GM12878 (cell line): Measurements from ENCODE around the gene NSG1. TPM values are rescaled to one million over a fixed set of nuclear protein-coding genes. Genes with fewer than 3 reads are reported as not detected.

Source experiments
- ATAC-seq: fragments of 200-7000 bp; cut with Tn5 transposase; 3 replicates; pipeline ENCODE4 v1.9.1; 2020; ENCODE audit warnings: mild to moderate bottlenecking, moderate library complexity
- BruUV-seq: library from RNA; stranded (reverse); fragments of 400-500 nt; replicated peaks from 2 replicates; lab custom pipeline; 2021; lab: Mats Ljungman, UMichigan
- CTCF ChIA-PET: fragments of 300-600 bp; sonication (Branson Sonifier 250); formaldehyde crosslinking; extraction: SDS; loops from one replicate; lab custom pipeline; 2021; ENCODE audit warnings: inconsistent platforms; lab: Yijun Ruan, JAX
- POLR2A ChIA-PET: fragments of 350-600 bp; formaldehyde crosslinking; extraction: SDS; loops from one replicate; lab custom pipeline; 2021; ENCODE audit warnings: inconsistent platforms; lab: Charles Lee
- RAD21 ChIA-PET: fragments of 300-600 bp; sonication (Branson Sonifier 250); formaldehyde crosslinking; loops from one replicate; lab custom pipeline; 2023; ENCODE audit warnings: antibody characterized with exemption; ENCODE audit not compliant: unreplicated experiment; lab: Charles Lee
- SMC1A ChIA-PET: fragments of 300-600 bp; sonication (Branson Sonifier 250); formaldehyde crosslinking; loops from one replicate; lab custom pipeline; 2023; ENCODE audit not compliant: unreplicated experiment, uncharacterized antibody; lab: Charles Lee
- DNase-seq: peaks from one replicate; pipeline ENCODE4 v3.0.0-alpha.2; 2011; ENCODE audit warnings: low read depth, low spot score
- FAIRE-seq: peaks from 3 replicates; lab custom pipeline; 2011; peaks lifted over from hg19 to GRCh38; lab: Jason Lieb, UNC
- H2AFZ ChIP-seq: 2 replicates; pipeline ENCODE4 v1.6.0; 2011; ENCODE audit warnings: low read depth, low read length, control low read depth; ENCODE audit not compliant: control insufficient read depth
- H3K27ac ChIP-seq: 2 replicates; pipeline ENCODE4 v1.5.1; 2011; ENCODE audit warnings: control low read depth; ENCODE audit not compliant: control insufficient read depth, insufficient read depth
- H3K27me3 ChIP-seq, 2 experiments: replicated peaks in 1 of 2; 2 replicates each; pipeline versions ENCODE4 v1.6.0 to v1.6.1; 2011; ENCODE audit warnings: low read length in 1 of 2; ENCODE audit not compliant: control insufficient read depth in 2 of 2, insufficient read depth in 2 of 2
- H3K36me3 ChIP-seq, 2 experiments: 2 replicates each; pipeline ENCODE4 v1.5.1; 2011; ENCODE audit warnings: low read length in 1 of 2; ENCODE audit not compliant: control insufficient read depth in 2 of 2, insufficient read depth in 2 of 2
- H3K4me1 ChIP-seq: 2 replicates; pipeline ENCODE4 v1.6.1; 2011; ENCODE audit warnings: mild to moderate bottlenecking, low read length, moderate library complexity, mixed read lengths; ENCODE audit not compliant: control insufficient read depth, insufficient read depth
- H3K4me2 ChIP-seq: 2 replicates; pipeline ENCODE4 v1.6.0; 2011; ENCODE audit warnings: control low read depth; ENCODE audit not compliant: control insufficient read depth, insufficient read depth
- H3K4me3 ChIP-seq: fragments of 200-600 bp; sonication (generic); 2 replicates; pipeline ENCODE4 v1.5.1; 2016
- H3K79me2 ChIP-seq: 2 replicates; pipeline ENCODE4 v1.6.0; 2011; ENCODE audit warnings: low read length; ENCODE audit not compliant: control insufficient read depth, insufficient read depth
- H3K9ac ChIP-seq: 2 replicates; pipeline ENCODE4 v1.8.0; 2011; ENCODE audit warnings: low read length, control low read depth, mixed read lengths; ENCODE audit not compliant: control insufficient read depth, insufficient read depth
- H3K9me3 ChIP-seq: replicated peaks from 3 replicates; pipeline ENCODE4 v1.5.1; 2011; ENCODE audit warnings: mild to moderate bottlenecking, low read length; ENCODE audit not compliant: control insufficient read depth, insufficient read depth
- H4K20me1 ChIP-seq: 2 replicates; pipeline ENCODE4 v1.6.0; 2011; ENCODE audit not compliant: control insufficient read depth, insufficient read depth
- CHD1 ChIP-seq: IDR thresholded peaks from 2 replicates; pipeline ENCODE4 v1.6.1; 2012; ENCODE audit warnings: low read depth, low read length, improper control_type of control experiment
- CUX1 ChIP-seq: IDR thresholded peaks from 2 replicates; pipeline ENCODE4 v1.6.1; 2012; ENCODE audit warnings: improper control_type of control experiment, low read depth, low read length; ENCODE audit not compliant: insufficient replicate concordance
- E2F4 ChIP-seq: IDR thresholded peaks from 2 replicates; pipeline ENCODE4 v1.6.1; 2012; ENCODE audit warnings: low read depth, low read length, improper control_type of control experiment
- ELK1 ChIP-seq: IDR thresholded peaks from 2 replicates; pipeline ENCODE4 v1.6.1; 2012; ENCODE audit warnings: low read depth, low read length, improper control_type of control experiment
- HSF1 ChIP-seq: fragments of 150-350 bp; IDR thresholded peaks from 2 replicates; pipeline ENCODE4 v1.6.1; 2014; ENCODE audit warnings: mild to moderate bottlenecking, low read depth, low read length
- JUND ChIP-seq: IDR thresholded peaks from 2 replicates; pipeline ENCODE4 v1.6.1; 2012; ENCODE audit warnings: low read depth, mild to moderate bottlenecking, low read length, improper control_type of control experiment, moderate library complexity
- KLF5 ChIP-seq: fragments of 450-650 bp; IDR thresholded peaks from 2 replicates; pipeline ENCODE4 v1.6.1; 2014; ENCODE audit warnings: mild to moderate bottlenecking; ENCODE audit not compliant: partially characterized antibody
- PBX3 ChIP-seq: IDR thresholded peaks from 2 replicates; pipeline ENCODE4 v1.6.1; 2011; ENCODE audit warnings: mild to moderate bottlenecking, low read depth, low read length, moderate library complexity; ENCODE audit not compliant: insufficient replicate concordance
- POU2F2 ChIP-seq: IDR thresholded peaks from 3 replicates; pipeline ENCODE4 v1.6.1; 2011; ENCODE audit warnings: low read depth, mild to moderate bottlenecking, low read length, borderline replicate concordance
- RB1 ChIP-seq: fragments of 450-650 bp; formaldehyde crosslinking; IDR thresholded peaks from 2 replicates; pipeline ENCODE4 v1.6.1; 2017; ENCODE audit warnings: mild to moderate bottlenecking, borderline replicate concordance
- RELA ChIP-seq: fragments of 450-650 bp; IDR thresholded peaks from 2 replicates; pipeline ENCODE4 v1.8.0; 2014; ENCODE audit warnings: borderline replicate concordance; ENCODE audit not compliant: partially characterized antibody
- RFX5 ChIP-seq: IDR thresholded peaks from 2 replicates; pipeline ENCODE4 v1.6.1; 2011; ENCODE audit warnings: low read depth, low read length, improper control_type of control experiment
- SMAD5 ChIP-seq: IDR thresholded peaks from 2 replicates; pipeline ENCODE4 v1.6.1; 2016; ENCODE audit warnings: antibody characterized with exemption, low read depth
- ZSCAN29 ChIP-seq: fragments of 450-650 bp; IDR thresholded peaks from 2 replicates; pipeline ENCODE4 v1.6.1; 2017; ENCODE audit warnings: mild to moderate bottlenecking, moderate library complexity
- WGBS: methylation state at CpG from one replicate; pipeline ENCODE4 v1.1.6; 2016; ENCODE audit warnings: low lambda C conversion rate; ENCODE audit not compliant: insufficient replicate concordance, insufficient coverage; ENCODE audit errors: missing lambda C conversion rate; 5-methylcytosine and 5-hydroxymethylcytosine counted together
- in situ Hi-C: fragments of 300-500 bp; cut with MboI; formaldehyde crosslinking; loops from 9 replicates; pipeline ENCODE4 v1.14.3; 2018; ENCODE audit warnings: mixed read lengths
- intact Hi-C: fragments of 100-400 bp; cut with micrococcal nuclease; formaldehyde crosslinking; loops from one replicate; pipeline ENCODE4 v1.14.2; 2022; ENCODE audit not compliant: unreplicated experiment
- polyA plus RNA-seq, 11 experiments: library from polyadenylated mRNA; depleted of rRNA in 4 of 11; unstranded in 6 of 11; stranded (reverse) in 5 of 11; fragments of >200 nt; fragmentation: Nextera tagmentation in 4 of 11; fragmentation: Illumina TruSeq in 1 of 11; extraction: Ambion mirVana in 4 of 11; extraction: Trizol in 1 of 11; gene quantifications; 1 replicate in 1 of 11; 2 replicates in 10 of 11; pipeline versions ENCODE4 v1.2.1 to v1.2.3, GENCODE V29; 2011 to 2016; ENCODE audit warnings: inconsistent platforms in 2 of 11, missing spikeins in 2 of 11, low read depth in 1 of 11
- total RNA-seq, 4 experiments: library from RNA; depleted of rRNA in 3 of 4; stranded (reverse); fragments of >200 nt in 3 of 4; fragmentation: Illumina TruSeq in 1 of 4; extraction: Trizol in 1 of 4; gene quantifications; 2 replicates each; pipeline versions ENCODE4 v1.2.1 to v1.2.3, GENCODE V29; 2013 to 2021

The NSG1 gene
- total and polyA plus RNA-seq, 10 of the 15 experiments (the other 5 are each of a cell fraction or from before 2014, with no cell fraction given): 0.03 to 0.19 (median 0.10) TPM; not detected in 5

GRCh38 chr4:4422856-4423499 is 36.1 kb downstream of the NSG1 start:
- FAIRE-seq (no peak), DNase-seq (no peak), ATAC-seq (no peak)
- peaks cover 8 to 18% of the 10 kb centered on the region in 2 experiments; a peak in 3 of 4 replicates for H3K36me3 ChIP-seq
- POLR2A ChIA-PET: no interaction called here
- H3K9me3 ChIP-seq: no peaks in the 10 kb centered on the region
- no peaks in the 10 kb centered on the region for H3K79me2 ChIP-seq
- no peak overlapping the region for H3K4me2 ChIP-seq
- intact Hi-C loops: no loop called here
- no peaks in the 10 kb centered on the region for H3K27me3 ChIP-seq
- no peak overlapping the region for H3K27ac ChIP-seq
- in situ Hi-C loops: no loop called here
- no TSS peak for BruUV-seq
- SMC1A ChIA-PET: no interaction called here
- no peak overlapping the region for H3K9ac ChIP-seq
- no peak overlapping the region for H3K4me3 ChIP-seq
- RAD21 ChIA-PET: no interaction called here
- CTCF ChIA-PET: no interaction called here
- H2AFZ ChIP-seq: no peak overlapping the region
- H4K20me1 ChIP-seq: no peaks in the 10 kb centered on the region
- no peaks in the 10 kb centered on the region for H3K4me1 ChIP-seq
- 92% methylated on average over 12 of the region's 12 CpGs for WGBS
- TF ChIP-seq POU2F2: no peak
- no peak for TF ChIP-seq CHD1
- TF ChIP-seq RFX5: no peak
- TF ChIP-seq SMAD5: no peak
- no peak for TF ChIP-seq E2F4
- no peak for TF ChIP-seq KLF5
- TF ChIP-seq CUX1: no peak
- TF ChIP-seq ELK1: no peak
- TF ChIP-seq JUND: no peak
- TF ChIP-seq PBX3: no peak
- no peak for TF ChIP-seq ZSCAN29
- TF ChIP-seq RB1: no peak
- no peak for TF ChIP-seq HSF1
- no peak for TF ChIP-seq RELA
